ENCODE data around the gene ERG.

ERG gene

GRCh38 chr21:38496224-38496623 is 2.1 kb downstream of the ERG start:
- DNase-seq (ENCODE audit: low read depth) = no peak
- H3K4me3 ChIP-seq (ENCODE audit: low read depth, low read length) = no peak overlapping the region
- TF ChIP-seq MAX (IDR thresholded peaks at IDR 0.05; ENCODE audit: low read depth, low read length) = no peak
- no peak for TF ChIP-seq CTCF (IDR thresholded peaks at IDR 0.05; ENCODE audit: low read depth, low read length)
- no peak for TF ChIP-seq POLR2A (IDR thresholded peaks at IDR 0.05; ENCODE audit: extremely low read depth, insufficient read length)
- TF ChIP-seq MYC (IDR thresholded peaks at IDR 0.05; ENCODE audit: low read depth, low read length) = no peak

- TF ChIP-seq CTCF (IDR thresholded peaks at IDR 0.05; ENCODE audit: low read depth, low read length) (no peak), POLR2A (IDR thresholded peaks at IDR 0.05; ENCODE audit: extremely low read depth, insufficient read length) (no peak), MYC (IDR thresholded peaks at IDR 0.05; ENCODE audit: low read depth, low read length) (no peak), MAX (IDR thresholded peaks at IDR 0.05; ENCODE audit: low read depth, low read length) (no peak)
- DNase-seq (ENCODE audit: low read depth) = no peak
- no peak overlapping the region for H3K4me3 ChIP-seq (ENCODE audit: low read depth, low read length)
Observed at GRCh38 chr21:38495696-38496095, 2.6 kb downstream of the ERG start.

- TF ChIP-seq MYC (IDR thresholded peaks at IDR 0.05; ENCODE audit: low read depth, low read length) (no peak), POLR2A (IDR thresholded peaks at IDR 0.05; ENCODE audit: extremely low read depth, insufficient read length) (no peak), MAX (IDR thresholded peaks at IDR 0.05; ENCODE audit: low read depth, low read length) (no peak), CTCF (IDR thresholded peaks at IDR 0.05; ENCODE audit: low read depth, low read length) (no peak)
- no peak for DNase-seq (ENCODE audit: low read depth)
- H3K4me3 ChIP-seq (ENCODE audit: low read depth, low read length) = no peak overlapping the region
Observed at GRCh38 chr21:38495242-38495641, 3.0 kb downstream of the ERG start.

- no peak for DNase-seq (ENCODE audit: low read depth)
- TF ChIP-seq CTCF (IDR thresholded peaks at IDR 0.05; ENCODE audit: low read depth, low read length) = no peak
- TF ChIP-seq MYC (IDR thresholded peaks at IDR 0.05; ENCODE audit: low read depth, low read length) = no peak
- TF ChIP-seq POLR2A (IDR thresholded peaks at IDR 0.05; ENCODE audit: extremely low read depth, insufficient read length) = no peak
- H3K4me3 ChIP-seq (ENCODE audit: low read depth, low read length) = no peak overlapping the region
Observed at GRCh38 chr21:38494703-38495102, 3.6 kb downstream of the ERG start.

GRCh38 chr21:38494251-38494642 is 4.0 kb downstream of the ERG start:
- H3K4me3 ChIP-seq (ENCODE audit: low read depth, low read length) = no peak overlapping the region
- TF ChIP-seq MYC (IDR thresholded peaks at IDR 0.05; ENCODE audit: low read depth, low read length) (no peak), MAX (IDR thresholded peaks at IDR 0.05; ENCODE audit: low read depth, low read length) (no peak), POLR2A (IDR thresholded peaks at IDR 0.05; ENCODE audit: extremely low read depth, insufficient read length) (no peak), CTCF (IDR thresholded peaks at IDR 0.05; ENCODE audit: low read depth, low read length) (no peak)
- DNase-seq (ENCODE audit: low read depth) = no peak
